WTC11 (cell line): ENCODE measurements around the gene TMEM175. TPM values are rescaled to one million over a fixed set of nuclear protein-coding genes. Genes with fewer than 3 reads are reported as not detected.

Experiments
- ATAC-seq: fragments of 200-7000 bp; cut with Tn5 transposase; 2 replicates; pipeline ENCODE4 v1.10.0; 2021; ENCODE audit warnings: mild to moderate bottlenecking, moderate library complexity
- CTCF ChIA-PET: fragments of 300-600 bp; sonication (Branson Sonifier 250); formaldehyde crosslinking; loops from one replicate; lab custom pipeline; 2021; ENCODE audit warnings: antibody characterized with exemption; lab: Charles Lee
- POLR2A ChIA-PET: fragments of 350-600 bp; sonication (Branson Sonifier 250); formaldehyde crosslinking; loops from one replicate; lab custom pipeline; 2021; ENCODE audit warnings: antibody characterized with exemption; lab: Charles Lee
- DNase-seq: peaks from one replicate; pipeline ENCODE4 v3.0.0; 2021; ENCODE audit warnings: low spot score
- H3K27ac Mint-ChIP-seq: 2 replicates; pipeline ENCODE4 v1.8.0; 2021; ENCODE audit warnings: mixed read lengths
- H3K27me3 Mint-ChIP-seq: 2 replicates; pipeline ENCODE4 v1.8.0; 2021; ENCODE audit warnings: low read depth, mild to moderate bottlenecking, moderate library complexity, mixed read lengths
- H3K36me3 Mint-ChIP-seq: 2 replicates; pipeline ENCODE4 v1.8.0; 2021; ENCODE audit warnings: mixed read lengths
- H3K4me1 Mint-ChIP-seq: 2 replicates; pipeline ENCODE4 v1.8.0; 2022; ENCODE audit warnings: mixed read lengths
- H3K4me3 Mint-ChIP-seq: 2 replicates; pipeline ENCODE4 v1.8.0; 2021; ENCODE audit warnings: mild to moderate bottlenecking, moderate library complexity, mixed read lengths
- H3K9me3 Mint-ChIP-seq: 2 replicates; pipeline ENCODE4 v1.8.0; 2021; ENCODE audit warnings: mixed read lengths
- AFF4 ChIP-seq: sonication (generic); formaldehyde crosslinking; IDR thresholded peaks from 2 replicates; pipeline ENCODE4 v1.8.1; 2023; ENCODE audit warnings: mild to moderate bottlenecking, missing genetic modification reagents, borderline replicate concordance
- CBFB ChIP-seq: sonication (generic); formaldehyde crosslinking; IDR thresholded peaks from 2 replicates; pipeline ENCODE4 v1.8.1; 2022; ENCODE audit warnings: mild to moderate bottlenecking, low read depth, missing genetic modification reagents
- CREB1 ChIP-seq: sonication (generic); formaldehyde crosslinking; IDR thresholded peaks from 2 replicates; pipeline ENCODE4 v1.8.0; 2023; ENCODE audit warnings: mild to moderate bottlenecking, missing genetic modification reagents
- CTCF ChIP-seq: fragments of 200-600 bp; IDR thresholded peaks from 2 replicates; pipeline ENCODE4 v1.8.0; 2022; ENCODE audit warnings: antibody characterized with exemption
- ESRRA ChIP-seq: sonication (generic); formaldehyde crosslinking; IDR thresholded peaks from 2 replicates; pipeline ENCODE4 v1.8.1; 2022; ENCODE audit warnings: mild to moderate bottlenecking, missing genetic modification reagents, borderline replicate concordance
- ETV6 ChIP-seq: sonication (generic); formaldehyde crosslinking; IDR thresholded peaks from 2 replicates; pipeline ENCODE4 v1.8.1; 2022; ENCODE audit warnings: mild to moderate bottlenecking, missing genetic modification reagents
- FOXP1 ChIP-seq: sonication (generic); formaldehyde crosslinking; IDR thresholded peaks from 2 replicates; pipeline ENCODE4 v1.8.0; 2022; ENCODE audit warnings: missing genetic modification reagents, mild to moderate bottlenecking, moderate library complexity, borderline replicate concordance
- GABPB1 ChIP-seq: sonication (generic); formaldehyde crosslinking; IDR thresholded peaks from 2 replicates; pipeline ENCODE4 v1.8.1; 2023; ENCODE audit warnings: mild to moderate bottlenecking, missing genetic modification reagents
- HMGA2 ChIP-seq: fragments of 250-450 bp; sonication (Bioruptor Pico); IDR thresholded peaks from 2 replicates; pipeline ENCODE4 v1.4.0; 2021; ENCODE audit warnings: mild to moderate bottlenecking, moderate library complexity
- JUN ChIP-seq: sonication (generic); formaldehyde crosslinking; IDR thresholded peaks from 2 replicates; pipeline ENCODE4 v1.8.0; 2023; ENCODE audit warnings: mild to moderate bottlenecking, missing genetic modification reagents
- MXD4 ChIP-seq: fragments of 250-450 bp; sonication (Bioruptor Pico); IDR thresholded peaks from 2 replicates; pipeline ENCODE4 v1.8.0; 2021; ENCODE audit warnings: mild to moderate bottlenecking, moderate library complexity, borderline replicate concordance
- NFATC4 ChIP-seq: fragments of 250-450 bp; sonication (Bioruptor Pico); IDR thresholded peaks from 2 replicates; pipeline ENCODE4 v1.9.0; 2021; ENCODE audit warnings: mild to moderate bottlenecking
- NFYB ChIP-seq: sonication (generic); formaldehyde crosslinking; conservative IDR thresholded peaks from 2 replicates; pipeline ENCODE4 v1.8.0; 2022; ENCODE audit warnings: low read depth, missing genetic modification reagents
- NR1H2 ChIP-seq: sonication (generic); formaldehyde crosslinking; IDR thresholded peaks from 2 replicates; pipeline ENCODE4 v1.9.0; 2021; ENCODE audit warnings: mild to moderate bottlenecking, moderate library complexity, missing genetic modification reagents
- NR2C2 ChIP-seq: sonication (generic); formaldehyde crosslinking; IDR thresholded peaks from 2 replicates; pipeline ENCODE4 v1.8.0; 2022; ENCODE audit warnings: mild to moderate bottlenecking, missing genetic modification reagents
- NR3C1 ChIP-seq: sonication (generic); formaldehyde crosslinking; conservative IDR thresholded peaks from 2 replicates; pipeline ENCODE4 v1.8.1; 2023; ENCODE audit warnings: low read depth, mild to moderate bottlenecking, missing genetic modification reagents
- OVOL2 ChIP-seq: fragments of 250-450 bp; sonication (Bioruptor Pico); IDR thresholded peaks from 2 replicates; pipeline ENCODE4 v1.9.0; 2021; ENCODE audit warnings: mild to moderate bottlenecking, borderline replicate concordance
- RELA ChIP-seq: sonication (generic); formaldehyde crosslinking; IDR thresholded peaks from 2 replicates; pipeline ENCODE4 v1.8.1; 2022; ENCODE audit warnings: missing genetic modification reagents, mild to moderate bottlenecking, borderline replicate concordance
- SMAD3 ChIP-seq: sonication (generic); formaldehyde crosslinking; IDR thresholded peaks from 2 replicates; pipeline ENCODE4 v1.8.0; 2022; ENCODE audit warnings: missing genetic modification reagents, mild to moderate bottlenecking, borderline replicate concordance
- TCF7 ChIP-seq: sonication (generic); formaldehyde crosslinking; IDR thresholded peaks from 2 replicates; pipeline ENCODE4 v1.8.0; 2022; ENCODE audit warnings: mild to moderate bottlenecking, low read depth, missing genetic modification reagents, moderate library complexity
- TEAD4 ChIP-seq: sonication (generic); formaldehyde crosslinking; IDR thresholded peaks from 2 replicates; pipeline ENCODE4 v1.8.0; 2022; ENCODE audit warnings: mild to moderate bottlenecking, missing genetic modification reagents
- ZBTB43 ChIP-seq: sonication (generic); formaldehyde crosslinking; IDR thresholded peaks from 2 replicates; pipeline ENCODE4 v1.8.1; 2023; ENCODE audit warnings: mild to moderate bottlenecking, missing genetic modification reagents
- ZNF263 ChIP-seq: sonication (generic); formaldehyde crosslinking; IDR thresholded peaks from 2 replicates; pipeline ENCODE4 v1.8.1; 2022; ENCODE audit warnings: low read depth, mild to moderate bottlenecking, moderate library complexity, missing genetic modification reagents
- ZNF317 ChIP-seq: sonication (generic); formaldehyde crosslinking; IDR thresholded peaks from 2 replicates; pipeline ENCODE4 v1.8.1; 2023; ENCODE audit warnings: low read depth, mild to moderate bottlenecking, moderate library complexity, missing genetic modification reagents, borderline replicate concordance
- ZNF416 ChIP-seq: fragments of 250-450 bp; sonication (Bioruptor Pico); IDR thresholded peaks from 2 replicates; pipeline ENCODE4 v1.9.0; 2021; ENCODE audit warnings: mild to moderate bottlenecking, inconsistent platforms
- ZNF512 ChIP-seq: sonication (generic); formaldehyde crosslinking; IDR thresholded peaks from 2 replicates; pipeline ENCODE4 v1.8.1; 2022; ENCODE audit warnings: missing genetic modification reagents, borderline replicate concordance
- total RNA-seq: library from RNA; stranded (reverse); gene quantifications from 3 replicates; pipeline ENCODE4 v1.2.3, GENCODE V29; 2021

Gene TMEM175
- total RNA-seq, 1 experiment from 2014 or later = 9.2 TPM

- no peak for ATAC-seq
- no peaks in the 10 kb centered on the region for H3K27me3 Mint-ChIP-seq
- H3K36me3 Mint-ChIP-seq = peaks cover 26% of the 10 kb centered on the region
- no peak overlapping the region for H3K27ac Mint-ChIP-seq
- no peak overlapping the region for H3K4me3 Mint-ChIP-seq
- ChIA-PET CTCF (no interaction called here), POLR2A (no interaction called here)
- H3K9me3 Mint-ChIP-seq = peaks cover 10% of the 10 kb centered on the region
- peaks cover 5% of the 10 kb centered on the region; the same call in 1 of the 2 replicates for H3K4me1 Mint-ChIP-seq
- no peak for DNase-seq
- TF ChIP-seq ETV6 (CRISPR knock-in tag) (no peak), CREB1 (CRISPR knock-in tag) (no peak), TEAD4 (no peak), CBFB (CRISPR knock-in tag) (no peak), MXD4 (CRISPR knock-in tag) (no peak), ZNF512 (no peak), SMAD3 (CRISPR knock-in tag) (no peak), ESRRA (no peak)
Observed at GRCh38 chr4:909131-909571, 23.1 kb upstream of the TMEM175 start.

- Mint-ChIP-seq H3K27me3 (no peaks in the 10 kb centered on the region), H3K36me3 (peaks cover 25% of the 10 kb centered on the region), H3K4me1 (peaks cover 5% of the 10 kb centered on the region; the same call in 1 of the 2 replicates), H3K9me3 (peaks cover 10% of the 10 kb centered on the region), H3K4me3 (no peak overlapping the region), H3K27ac (no peak overlapping the region)
- CTCF ChIA-PET = interaction anchor here (0.7 kb wide), 1 partner anchor 17 kb away, joined by 6 read pairs; no protein-coding TSS in a partner anchor
- TF ChIP-seq FOXP1 = no peak
- TF ChIP-seq RELA (CRISPR knock-in tag) = no peak
- no peak for TF ChIP-seq HMGA2 (CRISPR knock-in tag)
- no peak for TF ChIP-seq TCF7 (CRISPR knock-in tag)
- TF ChIP-seq NFATC4 (CRISPR knock-in tag) = no peak
- TF ChIP-seq NR1H2 (CRISPR knock-in tag) = no peak
- TF ChIP-seq AFF4 (CRISPR knock-in tag) = no peak
- TF ChIP-seq NR2C2 (CRISPR knock-in tag) = no peak
- no peak for TF ChIP-seq NR3C1 (CRISPR knock-in tag)
- TF ChIP-seq NFYB (CRISPR knock-in tag) = no peak
- no peak for TF ChIP-seq ZBTB43
- TF ChIP-seq GABPB1 (CRISPR knock-in tag) = no peak
- TF ChIP-seq ZNF317 (CRISPR knock-in tag) = no peak
- no peak for TF ChIP-seq OVOL2 (CRISPR knock-in tag)
- TF ChIP-seq JUN (CRISPR knock-in tag) = no peak
- TF ChIP-seq CTCF = no peak
- no peak for TF ChIP-seq ZNF512
- TF ChIP-seq ZNF416 = no peak
- TF ChIP-seq ZNF263 (CRISPR knock-in tag) = no peak
- ATAC-seq (no peak), DNase-seq (no peak)
- POLR2A ChIA-PET = no interaction called here
Observed at GRCh38 chr4:909821-910220, 22.4 kb upstream of the TMEM175 start.
